HuH-7 (cell line): ENCODE data around the gene USP35.

Source experiments
- DNase-seq: peaks from one replicate; pipeline ENCODE4 v3.0.0; 2011; ENCODE audit warnings: low spot score

USP35 gene

DNA sequence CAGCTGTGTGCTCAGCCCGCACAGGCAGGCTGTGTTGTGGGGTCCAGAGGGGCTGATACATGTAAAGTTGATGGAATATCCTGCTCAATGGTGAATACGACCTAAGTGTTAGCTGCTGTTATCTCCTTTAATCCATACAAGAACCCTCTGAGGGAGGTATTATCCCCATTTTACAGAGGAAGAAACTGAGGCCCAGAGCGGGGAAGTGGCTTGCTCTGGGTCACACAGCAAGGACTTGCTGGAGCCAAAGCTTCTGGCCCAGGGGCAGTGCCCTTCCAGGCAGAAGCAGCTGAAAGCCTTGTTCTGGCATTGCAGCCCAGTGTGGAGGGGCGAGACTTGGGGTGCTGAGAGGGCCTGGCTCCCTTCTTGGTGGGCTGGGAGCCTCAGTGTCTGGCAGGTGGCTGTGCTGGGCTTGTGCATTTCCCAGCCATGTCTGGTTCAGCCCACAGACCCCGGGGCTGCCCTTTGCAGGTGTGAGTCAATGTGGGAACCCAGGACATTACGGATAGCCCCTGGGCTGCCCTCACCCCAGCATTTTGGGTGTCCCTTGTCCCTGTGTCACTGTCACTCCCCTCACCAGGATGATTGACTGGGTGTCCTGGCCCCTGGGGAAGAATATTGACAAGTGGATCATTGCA, 10.4 kb downstream of the USP35 start:
- DNase-seq, result no peak

DNA sequence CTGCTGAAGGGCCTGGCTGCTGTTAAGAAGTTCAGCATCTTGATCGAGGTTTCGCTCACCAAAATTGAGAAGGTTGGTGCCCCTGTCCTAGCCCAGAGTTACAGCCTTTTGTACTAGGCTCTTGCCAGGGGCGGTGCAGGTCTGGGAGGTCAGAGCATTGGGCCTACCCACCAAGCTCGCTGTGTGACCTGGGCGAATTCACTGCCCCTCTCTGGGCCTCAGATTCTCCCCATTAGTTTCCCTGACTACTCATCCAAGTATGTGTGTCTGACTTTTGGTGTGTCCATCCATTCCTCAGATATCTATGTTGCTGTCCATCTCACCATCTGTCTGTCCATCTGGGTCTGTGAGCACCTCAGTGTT, 10.9 kb downstream of the USP35 start:
- no peak for DNase-seq

DNA sequence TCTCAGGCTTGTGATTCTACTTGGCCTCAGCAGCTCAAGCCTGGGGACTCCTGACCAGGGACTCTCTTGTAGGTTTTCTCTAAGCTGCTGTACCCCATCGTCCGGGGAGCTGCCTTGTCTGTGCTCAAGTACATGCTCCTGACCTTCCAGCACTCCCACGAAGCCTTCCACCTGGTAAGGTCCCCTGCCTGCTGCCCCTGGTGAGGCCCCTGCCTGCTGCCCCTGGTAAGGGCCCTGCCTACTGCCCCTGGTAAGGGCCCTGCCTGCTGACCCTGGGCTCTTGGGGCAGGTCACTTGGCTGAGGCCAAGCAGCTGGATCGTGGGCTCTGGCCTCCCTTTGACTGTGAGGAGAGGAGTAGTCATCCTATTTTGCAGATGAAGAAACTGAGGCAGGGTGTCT, 11.3 kb downstream of the USP35 start:
- no peak for DNase-seq

DNA sequence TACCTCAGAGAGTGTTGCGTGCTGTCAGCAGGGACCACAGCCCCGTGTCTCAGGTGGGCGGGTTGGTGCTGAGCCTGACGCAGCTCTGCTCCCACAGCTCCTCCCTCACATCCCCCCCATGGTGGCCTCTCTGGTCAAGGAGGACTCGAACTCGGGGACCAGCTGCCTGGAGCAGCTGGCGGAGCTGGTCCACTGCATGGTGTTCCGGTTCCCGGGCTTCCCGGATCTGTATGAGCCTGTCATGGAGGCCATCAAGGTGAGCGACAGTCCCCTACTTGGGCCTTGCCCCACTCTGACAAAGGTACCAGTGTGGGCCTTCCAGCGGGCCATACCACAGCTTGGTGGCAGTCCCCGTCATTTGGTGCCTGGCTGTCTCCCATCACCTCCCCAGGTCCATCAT, 11.8 kb downstream of the USP35 start:
- no peak for DNase-seq

DNA sequence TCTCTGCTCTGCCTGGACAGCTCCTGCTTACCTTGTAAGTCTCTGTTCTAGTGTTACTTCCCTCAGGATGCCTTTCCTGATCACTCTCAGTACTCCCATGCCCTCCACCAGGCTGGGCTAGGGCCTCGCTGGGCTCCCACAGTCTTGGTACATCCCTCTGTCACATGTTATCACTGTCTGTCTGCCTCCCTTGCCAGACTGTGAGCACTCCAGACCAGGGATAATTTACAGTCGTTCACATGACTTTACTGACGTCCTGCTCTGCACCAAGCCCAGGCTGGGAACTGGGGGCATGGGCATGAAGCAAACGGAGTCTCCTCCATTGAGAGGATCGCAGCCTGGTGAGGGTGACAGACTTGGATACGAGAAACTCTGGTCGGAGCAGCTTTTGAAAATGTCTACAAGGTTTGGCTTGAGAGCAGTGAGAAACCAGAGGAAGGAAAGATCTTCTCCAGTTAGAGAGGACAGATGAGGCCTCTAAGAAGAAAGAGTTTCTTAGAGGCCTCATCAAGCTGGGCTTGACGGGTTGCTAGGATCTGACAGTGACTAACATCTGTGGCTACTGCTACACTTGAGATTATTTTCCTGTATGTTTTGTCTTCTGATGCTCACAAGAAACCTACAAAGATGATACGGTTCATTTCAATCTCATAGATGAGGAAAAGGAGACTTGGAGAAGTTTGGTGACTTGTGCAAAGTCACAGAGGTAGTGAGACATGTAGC, 12.5 kb downstream of the USP35 start:
- DNase-seq, result no peak

DNA sequence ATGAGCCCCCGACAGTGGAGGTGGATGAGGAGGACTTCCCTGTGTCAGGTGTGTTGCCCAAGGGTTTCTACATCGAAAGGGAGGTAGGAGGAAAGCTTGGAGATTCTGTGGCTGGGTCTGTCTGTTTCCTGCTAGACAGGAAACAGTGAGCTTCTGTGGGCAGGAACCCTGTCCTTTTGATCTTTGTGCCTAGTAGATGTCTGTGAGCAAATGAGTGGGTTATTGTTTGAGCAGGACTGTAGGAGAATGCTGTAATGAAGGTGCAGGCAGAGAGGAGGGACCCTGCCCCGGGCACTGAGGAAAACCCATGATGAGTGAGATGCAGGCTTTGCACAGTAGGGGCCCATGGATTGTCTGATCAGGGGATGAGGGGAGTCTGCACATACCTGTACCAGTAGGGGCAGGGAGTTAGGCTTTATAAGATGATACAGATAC, 14.0 kb downstream of the USP35 start:
- DNase-seq, result peak; percentile 52

DNA sequence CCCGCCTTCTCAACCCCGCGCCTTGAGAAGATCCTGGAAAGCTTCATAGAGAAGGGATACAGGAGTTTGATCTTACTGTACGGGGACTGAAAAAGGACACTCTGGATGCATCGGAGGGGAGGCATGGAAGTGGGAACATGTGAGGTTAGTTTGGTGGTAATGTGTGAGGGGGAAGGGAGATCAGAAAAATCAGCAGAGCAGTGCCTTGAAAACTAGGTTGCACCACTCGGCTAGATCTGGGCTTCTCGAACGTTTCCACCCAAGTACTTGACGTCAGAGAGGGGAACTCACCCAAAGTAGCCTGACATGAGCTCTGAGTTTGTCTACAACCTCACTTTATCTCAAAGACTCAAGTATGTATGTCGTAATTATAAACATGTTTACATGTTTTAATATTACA, 14.5 kb downstream of the USP35 start:
- no peak for DNase-seq

DNA sequence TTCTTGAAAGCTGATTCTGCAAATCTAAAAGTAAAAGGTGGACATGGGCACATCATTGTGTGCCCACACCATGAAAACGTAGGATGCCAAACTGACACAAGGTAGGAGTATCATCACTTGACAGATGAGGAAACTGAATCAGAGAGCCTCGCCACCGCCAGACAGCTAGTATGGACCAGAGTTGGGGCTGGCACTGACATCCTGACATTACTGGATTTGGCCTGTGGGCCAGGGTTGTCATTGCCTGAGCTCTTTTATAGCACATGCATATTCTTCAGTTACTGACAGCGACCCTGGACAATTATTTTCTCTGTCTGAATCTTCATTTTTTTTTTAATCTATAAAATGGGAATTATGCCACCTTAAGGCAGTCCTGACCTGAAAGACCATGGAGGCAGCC, 16.5 kb downstream of the USP35 start:
- DNase-seq, result no peak

DNA sequence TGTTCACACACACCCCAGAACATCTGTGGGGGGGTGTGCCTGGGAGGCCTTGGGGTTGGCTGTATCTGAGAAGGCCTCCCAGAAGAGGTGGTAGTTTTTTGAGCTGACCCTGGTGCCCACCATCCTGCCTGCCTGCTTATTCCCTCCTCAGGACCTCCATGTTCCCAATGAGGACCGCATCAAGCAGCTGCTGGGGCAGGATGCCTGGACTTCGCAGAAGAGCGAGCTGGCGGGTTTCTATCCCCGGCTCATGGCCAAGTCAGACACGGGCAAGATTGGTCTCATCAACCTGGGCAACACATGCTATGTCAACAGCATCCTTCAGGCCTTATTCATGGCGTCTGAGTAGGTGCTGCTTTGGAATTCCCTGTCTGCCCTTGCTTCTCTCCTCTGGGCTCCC, 17.0 kb downstream of the USP35 start:
- no peak for DNase-seq

DNA sequence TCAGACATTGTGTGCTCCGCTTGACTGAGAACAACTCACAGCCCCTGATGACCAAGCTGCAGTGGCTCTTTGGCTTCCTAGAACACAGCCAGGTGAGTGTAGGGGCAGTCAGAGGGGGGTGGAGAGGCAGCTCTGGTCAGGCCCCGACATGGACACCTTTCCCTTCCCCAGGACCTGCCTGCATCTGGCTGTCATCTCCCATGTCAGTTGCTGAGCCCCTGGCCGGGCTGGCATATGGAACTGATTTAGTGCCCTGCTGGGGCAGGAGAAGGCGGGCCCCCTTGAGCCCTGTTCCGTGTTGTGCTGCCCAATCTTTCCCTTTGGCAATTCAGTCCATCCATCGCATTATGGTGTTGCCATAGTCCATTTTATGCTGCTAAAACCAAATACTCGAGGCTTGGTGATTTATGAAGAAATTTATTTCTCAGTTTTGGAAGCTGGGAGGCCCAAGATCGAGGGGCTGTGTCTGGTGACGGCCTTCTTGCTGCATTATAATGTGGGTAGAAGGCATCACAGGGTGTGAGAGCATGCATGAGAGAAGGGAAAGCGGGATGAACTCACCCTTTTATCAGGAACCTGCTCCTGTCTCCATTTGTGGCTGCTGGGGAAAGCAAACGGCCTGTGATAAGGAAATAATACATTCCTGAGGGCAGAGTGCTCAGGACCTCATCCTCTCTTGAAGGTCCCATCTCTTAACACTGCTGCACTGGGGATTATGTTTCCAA, 19.0 kb downstream of the USP35 start:
- DNase-seq, result no peak

DNA sequence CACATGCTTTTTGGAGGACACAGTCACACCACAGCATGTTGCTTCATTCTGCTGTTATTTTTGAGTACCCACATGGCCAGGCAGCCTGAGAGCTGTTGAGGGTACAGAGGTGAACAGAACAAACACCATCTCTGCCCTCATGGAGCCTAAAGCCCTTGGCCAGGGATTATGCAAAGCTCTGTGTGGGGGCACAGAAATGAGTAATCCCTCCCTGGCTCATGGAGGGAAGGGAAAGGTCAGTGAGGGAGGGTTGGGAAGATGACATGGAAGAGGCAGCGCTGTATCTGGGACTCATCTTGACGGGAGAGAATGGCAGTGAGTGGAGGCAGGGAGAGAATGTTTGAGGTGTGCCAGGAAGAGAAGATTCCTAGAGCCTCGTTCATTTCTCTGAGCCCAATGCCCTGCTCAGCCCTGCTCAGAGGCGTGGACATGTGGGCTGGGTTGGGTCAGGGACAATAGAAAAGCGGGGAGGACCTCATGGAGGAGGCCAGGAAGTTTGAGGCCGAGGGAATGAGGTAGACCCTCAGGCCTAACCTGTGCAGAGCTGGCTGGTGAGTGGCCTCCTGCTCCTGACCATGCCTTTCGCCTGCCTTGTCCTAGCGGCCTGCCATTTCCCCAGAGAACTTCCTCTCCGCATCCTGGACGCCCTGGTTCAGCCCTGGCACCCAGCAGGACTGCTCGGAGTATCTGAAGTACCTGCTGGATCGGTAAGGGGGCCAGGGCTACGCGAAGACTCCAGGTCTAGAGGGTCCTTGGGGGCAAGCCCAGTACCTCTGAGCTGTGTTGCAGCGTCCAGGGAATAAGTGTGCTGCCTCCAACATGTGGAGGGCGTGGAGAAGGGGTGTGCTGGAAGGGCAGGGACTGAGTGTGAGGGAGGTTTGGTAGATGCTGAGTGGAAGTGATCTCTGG, 19.8 kb downstream of the USP35 start:
- no peak for DNase-seq

DNA sequence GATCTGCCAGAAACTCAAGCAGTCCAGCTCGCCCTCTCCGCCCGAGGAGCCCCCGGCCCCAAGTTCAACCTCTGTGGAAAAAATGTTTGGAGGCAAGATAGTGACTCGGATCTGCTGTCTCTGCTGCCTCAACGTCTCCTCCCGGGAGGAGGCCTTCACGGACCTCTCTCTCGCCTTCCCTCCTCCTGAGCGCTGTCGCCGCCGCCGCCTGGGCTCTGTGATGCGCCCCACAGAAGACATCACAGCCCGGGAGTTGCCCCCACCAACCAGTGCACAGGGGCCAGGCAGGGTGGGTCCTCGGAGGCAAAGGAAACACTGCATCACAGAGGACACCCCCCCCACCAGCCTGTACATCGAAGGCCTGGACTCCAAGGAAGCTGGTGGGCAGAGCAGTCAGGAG, 20.8 kb downstream of the USP35 start:
- no peak for DNase-seq

DNA sequence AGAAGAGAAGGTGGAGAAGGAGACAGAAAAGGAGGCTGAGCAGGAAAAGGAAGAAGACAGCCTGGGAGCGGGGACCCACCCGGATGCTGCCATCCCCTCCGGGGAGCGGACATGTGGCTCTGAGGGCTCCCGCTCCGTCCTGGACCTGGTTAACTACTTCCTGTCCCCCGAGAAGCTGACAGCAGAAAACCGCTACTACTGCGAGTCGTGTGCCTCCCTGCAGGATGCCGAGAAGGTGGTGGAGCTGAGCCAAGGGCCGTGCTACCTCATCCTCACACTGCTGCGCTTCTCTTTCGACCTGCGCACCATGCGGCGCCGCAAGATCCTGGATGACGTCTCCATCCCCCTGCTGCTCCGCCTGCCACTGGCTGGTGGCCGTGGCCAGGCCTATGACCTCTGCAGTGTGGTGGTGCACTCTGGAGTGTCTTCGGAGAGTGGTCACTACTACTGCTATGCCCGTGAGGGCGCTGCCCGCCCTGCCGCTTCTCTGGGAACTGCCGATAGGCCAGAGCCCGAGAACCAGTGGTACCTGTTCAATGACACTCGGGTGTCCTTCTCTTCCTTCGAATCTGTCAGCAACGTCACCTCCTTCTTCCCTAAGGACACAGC, 21.4 kb downstream of the USP35 start:
- DNase-seq, result no peak

DNA sequence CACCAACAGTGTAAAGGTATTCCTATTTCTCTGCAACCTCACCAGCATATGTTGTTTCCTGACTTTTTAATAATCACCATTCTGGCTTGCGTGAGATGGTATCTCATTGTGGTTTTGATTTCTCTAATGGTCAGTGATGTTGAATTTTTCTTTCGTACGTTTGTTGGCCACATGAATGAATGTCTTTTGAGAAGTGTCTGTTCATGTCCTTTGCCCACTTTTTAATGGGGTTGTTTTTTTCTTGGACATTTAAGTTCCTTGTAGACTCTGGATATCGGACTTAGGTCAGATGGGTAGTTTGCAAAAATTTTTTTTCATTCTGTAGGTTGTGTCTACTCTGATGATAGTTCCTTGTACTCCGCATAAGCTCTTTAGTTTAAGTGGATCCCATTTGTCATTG, 22.8 kb downstream of the USP35 start:
- DNase-seq, result no peak

DNA sequence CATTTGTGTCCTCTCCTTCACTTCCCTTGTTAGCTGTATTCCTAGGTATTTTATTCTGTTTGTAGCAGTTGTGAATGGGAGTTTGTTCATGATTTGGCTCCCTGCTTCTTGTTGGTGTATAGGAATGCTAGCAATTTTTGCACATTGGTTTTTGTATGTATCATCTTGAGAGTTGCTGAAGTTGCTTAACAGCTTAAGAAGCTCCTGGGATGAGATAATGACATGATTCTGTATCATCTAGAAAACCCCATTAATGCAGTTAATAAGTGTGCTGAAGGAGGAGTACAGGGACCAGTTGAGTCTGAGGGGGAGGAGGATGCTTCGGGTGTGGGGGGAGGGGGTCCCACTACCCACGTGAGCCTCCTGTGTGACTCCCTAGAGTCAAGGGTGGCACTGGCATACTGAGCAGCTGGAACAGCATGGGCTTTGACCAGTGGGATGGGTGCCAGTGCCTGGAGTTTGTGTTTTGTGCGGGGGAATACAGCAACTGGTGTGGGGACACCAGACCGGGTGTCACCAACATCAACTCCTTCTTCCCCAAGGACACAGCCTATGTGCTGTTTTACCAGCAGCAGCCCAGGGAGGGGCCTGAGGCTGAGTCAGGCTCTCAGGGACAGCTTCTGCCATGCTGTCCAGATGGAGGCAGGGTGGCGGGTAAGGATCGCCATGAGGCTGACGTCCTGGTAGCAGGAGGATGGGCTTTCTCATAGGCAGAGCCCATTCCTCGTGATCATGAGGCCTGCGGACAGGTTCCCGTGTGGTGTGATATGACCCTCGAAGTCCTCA, 24.1 kb downstream of the USP35 start:
- no peak for DNase-seq

DNA sequence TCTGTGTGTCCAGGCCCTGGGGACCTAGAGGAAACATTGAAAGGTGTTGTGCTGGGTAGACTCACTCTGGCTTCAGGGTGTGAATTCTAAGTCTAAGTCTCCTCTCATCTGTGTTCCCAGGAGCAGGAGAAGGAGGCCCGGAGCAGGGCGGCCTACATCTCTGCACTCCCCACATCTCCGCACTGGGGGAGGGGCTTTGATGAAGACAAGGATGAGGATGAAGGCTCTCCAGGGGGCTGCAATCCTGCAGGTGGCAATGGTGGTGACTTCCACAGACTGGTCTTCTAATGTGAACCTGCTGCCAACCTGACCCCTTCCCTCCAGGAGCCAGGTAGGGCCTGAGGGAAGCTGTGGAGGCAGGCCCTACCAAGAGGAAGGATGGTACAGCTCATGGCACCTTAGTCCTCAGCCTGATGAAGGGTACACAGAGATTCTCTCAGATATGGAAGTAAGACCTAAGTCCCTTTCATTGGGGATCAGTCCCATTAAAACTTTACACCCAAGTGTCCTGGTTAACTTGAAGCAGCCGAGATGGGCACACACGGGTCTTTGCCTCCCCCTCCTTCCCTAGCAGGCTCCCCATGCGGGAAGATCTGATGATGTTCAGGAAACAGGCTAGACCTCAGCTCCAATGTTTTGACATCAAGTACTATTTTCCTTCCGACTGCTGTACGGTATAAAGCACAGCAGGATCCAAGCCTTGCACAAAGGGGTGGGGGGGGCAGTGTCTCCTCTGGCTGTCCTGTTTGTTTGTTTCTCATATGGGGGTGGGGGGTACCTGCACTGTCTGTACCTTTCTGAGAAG, 25.0 kb downstream of the USP35 start:
- DNase-seq, result no peak

DNA sequence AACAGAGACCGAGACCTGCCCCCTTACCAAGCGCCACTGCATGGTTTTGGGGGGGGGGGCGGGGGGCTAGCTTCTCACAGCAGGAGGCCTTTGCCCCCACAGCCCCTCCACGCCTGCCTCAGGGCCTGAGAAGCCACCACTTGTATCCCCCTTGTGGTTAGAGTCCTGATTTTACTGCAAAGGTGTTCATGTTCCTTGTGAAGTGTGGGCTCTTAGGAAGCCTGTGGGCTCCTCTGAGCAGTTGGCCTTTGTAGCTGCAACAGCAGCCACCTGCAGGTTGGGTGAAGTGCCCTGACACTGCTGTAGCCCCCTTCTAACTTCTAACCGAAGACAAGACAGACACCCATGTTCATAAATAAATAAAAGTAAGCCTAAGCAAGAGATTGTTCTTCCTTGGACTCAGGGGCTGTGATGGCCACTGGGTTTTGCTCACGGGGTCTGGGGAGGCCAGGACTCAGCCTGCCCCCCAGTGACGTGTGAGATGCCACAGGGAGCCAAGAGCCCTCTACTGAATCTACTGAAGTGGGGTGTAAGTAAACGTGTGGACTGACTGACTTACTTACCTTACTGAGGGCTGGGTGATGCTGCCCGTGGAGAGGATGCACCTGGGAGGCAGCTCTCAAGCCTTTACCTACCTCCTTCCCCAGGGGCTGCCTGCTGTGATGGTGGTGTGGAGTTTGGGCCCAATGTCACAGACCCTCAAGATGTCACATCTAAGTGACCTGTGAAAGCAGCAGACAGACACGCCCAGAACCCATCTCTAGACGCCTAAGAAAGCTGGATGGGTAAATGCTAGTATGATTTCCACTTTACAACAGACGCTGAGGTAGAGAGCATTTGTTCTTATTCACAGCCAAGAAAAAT, 25.8 kb downstream of the USP35 start:
- DNase-seq, result no peak

DNA sequence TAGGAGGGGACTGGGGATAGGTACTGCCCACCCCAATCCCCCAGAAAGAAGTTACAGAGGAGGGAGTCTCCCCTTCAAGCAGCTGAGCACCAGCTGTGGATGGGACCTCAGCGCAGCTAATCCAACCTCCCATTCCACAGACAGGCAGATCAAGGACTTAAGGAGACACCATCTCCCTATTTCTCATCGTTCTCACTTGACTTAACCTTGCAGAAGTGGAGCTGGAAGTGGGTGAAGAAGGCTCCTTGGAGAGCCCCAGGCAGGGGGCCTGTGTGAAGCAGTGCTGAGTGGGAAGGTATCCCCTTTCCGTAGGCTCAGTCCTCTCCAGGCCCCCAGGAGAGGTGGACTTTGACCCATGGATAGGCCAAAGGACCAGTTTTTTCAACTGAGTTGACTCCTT, 27.3 kb downstream of the USP35 start:
- peak; percentile 32 for DNase-seq

DNA sequence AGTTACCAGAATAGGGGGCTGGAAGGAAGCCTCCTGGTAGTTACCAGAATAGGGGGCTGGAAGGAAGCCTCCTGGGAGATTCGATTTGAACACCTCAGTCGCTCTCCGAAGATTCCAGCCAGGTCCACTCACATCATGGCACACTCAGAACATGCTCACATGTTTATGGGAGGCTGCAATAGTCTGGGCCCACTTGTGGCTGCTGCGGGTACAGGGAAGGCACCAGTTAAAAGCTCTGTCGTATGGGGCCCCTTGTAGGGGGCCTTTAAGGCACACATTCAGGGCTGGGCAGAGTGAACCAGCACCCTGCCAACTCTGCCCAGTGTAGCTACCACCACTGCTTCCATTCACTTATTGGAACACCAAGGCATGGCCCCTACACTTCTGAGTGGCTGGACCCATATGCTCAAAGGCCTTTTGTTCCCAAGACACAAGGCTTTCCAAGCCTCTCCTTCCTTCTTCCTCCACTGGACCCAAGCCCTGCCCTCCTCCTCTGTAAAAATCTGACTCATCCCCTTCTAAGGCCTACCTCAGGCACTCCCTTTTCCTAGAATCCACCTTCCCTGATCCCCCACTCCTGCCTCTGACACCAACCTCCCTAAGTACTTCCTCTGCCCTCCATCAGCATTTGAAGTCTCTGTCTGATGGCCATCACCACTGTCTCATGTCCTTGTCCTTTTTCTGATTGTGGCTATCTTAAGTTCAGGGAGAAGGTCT, 28.0 kb downstream of the USP35 start:
- no peak for DNase-seq
